Colonic mucosa (tissue), 4 donors: ENCODE measurements around the gene TMEM114. TPM values are rescaled to one million over a fixed set of nuclear protein-coding genes. Genes with fewer than 3 reads are reported as not detected.

ENCODE experiments used
- DNase-seq: peaks from one replicate; pipeline ENCODE4 v3.0.0-alpha.2; 2020
- H3K27ac ChIP-seq: fragments of 200-600 bp; one replicate; pipeline ENCODE4 v1.8.0; 2021
- H3K27me3 ChIP-seq: fragments of 200-600 bp; one replicate; pipeline ENCODE4 v1.8.0; 2021
- H3K36me3 ChIP-seq: fragments of 200-600 bp; one replicate; pipeline ENCODE4 v1.8.0; 2021
- H3K4me1 ChIP-seq: fragments of 200-600 bp; one replicate; pipeline ENCODE4 v1.8.0; 2021; ENCODE audit warnings: mild to moderate bottlenecking
- H3K4me3 ChIP-seq: fragments of 200-600 bp; one replicate; pipeline ENCODE4 v1.8.0; 2021
- H3K9ac ChIP-seq, 2 donors: one replicate each; pipeline ENCODE4 v1.7.0; 2013; ENCODE audit warnings: control low read depth in 2 of 2, low read depth in 2 of 2, low read length in 2 of 2
- H3K9me3 ChIP-seq: fragments of 200-600 bp; one replicate; pipeline ENCODE4 v1.8.0; 2021
- intact Hi-C: fragments of 100-400 bp; cut with DNase I; formaldehyde crosslinking; loops from one replicate; pipeline ENCODE4 v1.14.1; 2022
- total RNA-seq, 2 donors: library from RNA; stranded (reverse); fragmentation: NEBNext Ultra II Directional in 1 of 2; extraction: Animal tissue kit (Norgen Biotek cat#: 25700) in 1 of 2; gene quantifications; one replicate each; pipeline ENCODE4 v1.2.1, GENCODE V29; 2021
- TF ChIP-seq, protein P1 (sequence below): fragments of 200-600 bp; IDR thresholded peaks from one replicate; pipeline ENCODE4 v1.8.0; 2022; ENCODE audit warnings: antibody characterized with exemption, mild to moderate bottlenecking
- donor health status: healthy.
- donor health status: DM: no; HTN: no; CAD: no.
- donor health status: DM: no; HTN: no; CAD: no.

TMEM114 gene
- total RNA-seq, 2 donors from 2014 or later = not detected

DNA sequence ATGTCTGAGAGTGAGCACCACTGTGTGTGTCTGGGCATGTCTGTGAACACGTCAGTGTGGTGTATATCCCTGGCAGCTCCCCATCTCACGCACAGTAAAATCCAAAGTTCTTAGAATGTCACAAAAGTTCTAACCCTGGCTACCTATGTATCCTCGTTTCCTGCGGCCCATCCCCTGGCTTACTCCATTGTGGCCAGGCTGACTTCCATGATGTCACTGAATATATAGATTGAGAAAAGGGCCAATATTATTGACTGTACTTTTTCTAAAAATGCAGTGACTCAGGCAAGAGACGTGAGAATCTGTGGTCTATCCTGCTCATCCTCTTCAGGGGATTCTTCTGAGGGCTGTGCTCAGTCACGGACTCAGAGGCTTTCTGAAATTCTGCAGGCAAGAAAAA, 30.2 kb upstream of the TMEM114 start:
- intact Hi-C loops = no loop called here
- Histone ChIP-seq H3K4me1 (peaks cover 11% of the 10 kb centered on the region), H3K27me3 (no peaks in the 10 kb centered on the region), H3K4me3 (no peak overlapping the region), H3K9me3 (no peaks in the 10 kb centered on the region), H3K36me3 (peaks cover 2% of the 10 kb centered on the region), H3K27ac (no peak overlapping the region), H3K9ac (no peak overlapping the region)
- TF ChIP-seq, protein P1, sequence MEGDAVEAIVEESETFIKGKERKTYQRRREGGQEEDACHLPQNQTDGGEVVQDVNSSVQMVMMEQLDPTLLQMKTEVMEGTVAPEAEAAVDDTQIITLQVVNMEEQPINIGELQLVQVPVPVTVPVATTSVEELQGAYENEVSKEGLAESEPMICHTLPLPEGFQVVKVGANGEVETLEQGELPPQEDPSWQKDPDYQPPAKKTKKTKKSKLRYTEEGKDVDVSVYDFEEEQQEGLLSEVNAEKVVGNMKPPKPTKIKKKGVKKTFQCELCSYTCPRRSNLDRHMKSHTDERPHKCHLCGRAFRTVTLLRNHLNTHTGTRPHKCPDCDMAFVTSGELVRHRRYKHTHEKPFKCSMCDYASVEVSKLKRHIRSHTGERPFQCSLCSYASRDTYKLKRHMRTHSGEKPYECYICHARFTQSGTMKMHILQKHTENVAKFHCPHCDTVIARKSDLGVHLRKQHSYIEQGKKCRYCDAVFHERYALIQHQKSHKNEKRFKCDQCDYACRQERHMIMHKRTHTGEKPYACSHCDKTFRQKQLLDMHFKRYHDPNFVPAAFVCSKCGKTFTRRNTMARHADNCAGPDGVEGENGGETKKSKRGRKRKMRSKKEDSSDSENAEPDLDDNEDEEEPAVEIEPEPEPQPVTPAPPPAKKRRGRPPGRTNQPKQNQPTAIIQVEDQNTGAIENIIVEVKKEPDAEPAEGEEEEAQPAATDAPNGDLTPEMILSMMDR = no peak
- no peak for DNase-seq

DNA sequence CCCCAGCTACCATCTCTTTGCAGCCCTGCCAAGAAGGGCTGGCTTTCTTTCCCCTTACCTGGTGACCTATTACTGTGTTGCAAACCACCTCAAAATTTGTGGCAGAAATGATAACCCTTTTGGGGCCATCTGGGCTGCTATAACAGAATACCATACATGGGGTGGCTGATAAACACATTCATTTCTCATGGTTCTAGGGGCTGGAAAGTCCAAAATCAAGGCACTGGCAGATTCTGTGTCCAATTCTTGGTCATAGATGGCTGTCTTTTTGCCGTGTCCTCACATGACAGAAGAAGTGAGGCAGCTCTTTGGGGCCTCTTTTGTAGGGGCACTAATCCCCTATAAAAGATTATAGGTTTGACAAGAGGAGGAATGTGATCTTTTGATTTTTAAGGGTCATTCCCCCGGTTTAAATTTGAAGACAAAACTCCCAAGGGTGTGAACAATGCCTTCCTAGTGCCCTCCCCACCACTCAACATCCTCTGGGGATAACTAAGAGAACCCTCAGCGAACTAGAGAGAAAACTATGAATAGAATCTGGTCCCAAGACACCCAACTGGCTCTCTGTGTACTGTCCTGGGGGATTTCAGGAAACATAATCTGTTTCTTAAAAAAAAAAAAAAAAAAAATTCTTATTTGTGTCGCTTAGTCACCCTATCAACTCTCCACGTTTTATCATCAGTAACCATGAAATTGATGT, 29.5 kb upstream of the TMEM114 start:
- TF ChIP-seq, protein P1 = no peak
- H3K27ac ChIP-seq = no peak overlapping the region
- no peaks in the 10 kb centered on the region for H3K36me3 ChIP-seq
- H3K4me1 ChIP-seq = peaks cover 11% of the 10 kb centered on the region
- H3K4me3 ChIP-seq = no peak overlapping the region
- H3K9ac ChIP-seq = no peak overlapping the region
- H3K9me3 ChIP-seq = no peaks in the 10 kb centered on the region
- DNase-seq = no peak
- intact Hi-C loops = no loop called here
- no peaks in the 10 kb centered on the region for H3K27me3 ChIP-seq

DNA sequence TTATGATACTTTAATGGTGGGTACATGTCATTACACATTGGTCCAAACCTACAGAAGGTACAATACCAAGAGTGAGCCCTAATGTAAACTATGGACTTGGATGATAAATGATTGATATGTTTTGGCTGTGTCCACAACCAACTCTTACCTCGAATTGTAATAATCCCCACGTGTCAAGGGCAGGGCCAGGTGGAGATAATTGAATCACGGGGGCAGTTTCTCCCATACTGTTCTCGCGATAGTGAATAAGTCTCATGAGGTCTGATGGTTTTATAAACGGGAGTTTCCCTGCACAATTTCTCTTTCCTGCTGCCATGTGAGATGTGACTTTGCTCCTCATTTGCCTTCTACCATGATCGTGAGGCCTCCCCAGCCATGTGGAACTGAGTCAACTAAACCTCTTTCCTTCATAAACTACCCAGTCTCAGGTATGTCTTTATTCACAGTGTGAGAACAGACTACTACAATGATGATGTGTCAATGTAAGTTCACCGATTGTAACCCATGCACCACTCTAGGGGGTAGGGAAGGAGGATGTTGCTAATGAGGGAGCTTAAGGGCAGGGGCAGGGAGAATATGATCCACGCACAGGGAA, 24.2 kb upstream of the TMEM114 start:
- no peak for DNase-seq
- H3K9me3 ChIP-seq = no peaks in the 10 kb centered on the region
- intact Hi-C loops = no loop called here
- H3K9ac ChIP-seq = no peak overlapping the region
- no peaks in the 10 kb centered on the region for H3K27me3 ChIP-seq
- TF ChIP-seq, protein P1 = no peak
- no peak overlapping the region for H3K27ac ChIP-seq
- no peaks in the 10 kb centered on the region for H3K4me1 ChIP-seq
- H3K36me3 ChIP-seq = no peaks in the 10 kb centered on the region
- H3K4me3 ChIP-seq = no peak overlapping the region

GRCh38 chr16:8611886-8612600, 21.7 kb upstream of the TMEM114 start:
- Histone ChIP-seq H3K4me3 (no peak overlapping the region), H3K9ac (no peak overlapping the region), H3K27me3 (no peaks in the 10 kb centered on the region), H3K27ac (no peak overlapping the region), H3K9me3 (no peaks in the 10 kb centered on the region), H3K36me3 (no peaks in the 10 kb centered on the region), H3K4me1 (no peaks in the 10 kb centered on the region)
- DNase-seq = no peak
- intact Hi-C loops = no loop called here
- TF ChIP-seq, protein P1 = no peak

DNA sequence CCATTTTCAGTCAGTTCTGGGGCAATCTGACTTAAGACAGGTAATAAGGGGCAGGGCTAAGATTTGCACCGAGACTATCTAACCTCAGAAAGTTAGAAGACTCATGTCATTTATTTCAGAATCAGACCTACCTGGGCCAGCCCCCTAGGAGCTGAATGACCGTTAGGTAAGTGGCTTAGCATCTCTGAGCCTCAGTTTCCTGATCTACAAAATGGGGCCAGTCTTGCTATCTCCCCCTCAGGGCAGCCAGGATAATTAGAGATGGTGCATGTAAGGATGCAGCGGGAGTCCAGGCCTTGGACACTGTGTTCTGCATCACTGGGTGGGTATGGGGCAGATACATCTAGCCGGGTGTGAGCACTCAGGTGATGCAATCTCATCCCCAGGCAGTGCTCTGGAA, 20.8 kb upstream of the TMEM114 start:
- H3K27me3 ChIP-seq = no peaks in the 10 kb centered on the region
- H3K36me3 ChIP-seq = no peaks in the 10 kb centered on the region
- H3K4me3 ChIP-seq = no peak overlapping the region
- TF ChIP-seq, protein P1 = no peak
- no peak overlapping the region for H3K9ac ChIP-seq
- no peak overlapping the region for H3K27ac ChIP-seq
- no peaks in the 10 kb centered on the region for H3K4me1 ChIP-seq
- intact Hi-C loops = no loop called here
- H3K9me3 ChIP-seq = no peaks in the 10 kb centered on the region
- DNase-seq = no peak
